Measurements from ENCODE around the gene GAD1. TPM values are rescaled to one million over a fixed set of nuclear protein-coding genes. Genes with fewer than 3 reads are reported as not detected.
A peak's percentile ranks its signal among the peaks of the same experiment; 100 is the strongest.

The GAD1 gene
- total and polyA plus RNA-seq, 2 of the 4 experiments (the other 2 are of a cell fraction): not detected

GRCh38 chr2:170823088-170823897, 6.6 kb downstream of the GAD1 start:
- Histone ChIP-seq H4K20me1 (ENCODE audit: insufficient read depth, low read length) (no peaks in the 10 kb centered on the region), H3K4me3 (ENCODE audit: insufficient read depth, low read depth, low read length) (no peak overlapping the region)

More at GRCh38 chr2:170823088-170823897, 6.6 kb downstream of the GAD1 start:
- Histone ChIP-seq H3K9me3 (ENCODE audit: control insufficient read depth, insufficient read depth, low read length) (no peaks in the 10 kb centered on the region; the same call in 1 of the 2 replicates), H3K9ac (ENCODE audit: low read depth, low read length) (no peak overlapping the region), H2BK20ac (ENCODE audit: low read depth, low read length) (no peak overlapping the region), H3K4me1 (ENCODE audit: control insufficient read depth, insufficient read depth, low read length) (no peaks in the 10 kb centered on the region), H4K91ac (ENCODE audit: insufficient read depth, low read depth, low read length) (no peak overlapping the region), H3K56ac (ENCODE audit: extremely low read depth, insufficient read depth, low read length) (no peak overlapping the region), H3K79me1 (ENCODE audit: low read depth in 1 of 2, low read length in 2 of 2) (no peaks in the 10 kb centered on the region), H2AFZ (replicated peaks; ENCODE audit: low read length, poor library complexity) (peak overlapping the region; percentile 61), H4K8ac (ENCODE audit: low read depth in 2 of 2, low read length in 2 of 2) (no peak overlapping the region), H3K23ac (ENCODE audit: low read depth, low read length) (no peak overlapping the region), H3K36me3 (ENCODE audit: control insufficient read depth, insufficient read depth, low read length) (no peaks in the 10 kb centered on the region), H3K14ac (replicated peaks; ENCODE audit: low read depth, low read length) (no peak overlapping the region), H3K27ac (ENCODE audit: insufficient read depth, low read length) (no peak overlapping the region), H3K4me2 (ENCODE audit: low read depth, low read length) (no peak overlapping the region; the same call in 1 of the 2 replicates), H2BK5ac (ENCODE audit: low read depth, low read length, poor library complexity, severe bottlenecking) (no peak overlapping the region), H3K27me3 (ENCODE audit: control insufficient read depth, insufficient read depth, low read length) (peaks cover 74% of the 10 kb centered on the region), H4K5ac (ENCODE audit: low read depth, low read length) (no peak overlapping the region), H2BK15ac (ENCODE audit: low read depth, low read length) (no peak overlapping the region), H2AK9ac (replicated peaks; ENCODE audit: low read depth, low read length, poor library complexity) (no peak overlapping the region), H2BK120ac (ENCODE audit: low read depth, low read length) (no peak overlapping the region), H3K18ac (ENCODE audit: low read depth, low read length) (no peak overlapping the region), H2AK5ac (ENCODE audit: low read depth, low read length) (no peak overlapping the region), H3K9me1 (ENCODE audit: insufficient read depth, low read length) (no peaks in the 10 kb centered on the region), H3K4ac (ENCODE audit: low read depth, low read length) (no peak overlapping the region)
- POLR2A ChIA-PET (ENCODE audit: unreplicated experiment): no interaction called here
- intact Hi-C loops (cut with micrococcal nuclease): no loop called here
- CTCF ChIA-PET: no interaction called here
- WGBS, 2 experiments (ENCODE audit: extremely low coverage in 2 of 2, insufficient read length in 1 of 2): 2% methylated on average over 17 of the region's 61 CpGs; no CpG with 5 or more reads in 1 of the 2 experiments
- ATAC-seq (ENCODE audit: low read depth) (peak; percentile 38; the same call in 1 of the 2 replicates), DNase-seq (no peak)
- BruUV-seq (replicated peaks): no TSS peak
- dilution Hi-C loops (cut with HindIII; ENCODE audit: low sequenced_read_pairs, unreplicated experiment): loop anchor here (25.0 kb wide), 1 partner anchor 411 kb away; no protein-coding TSS in a partner anchor
- in situ Hi-C loops (cut with MboI; ENCODE audit: low sequenced_read_pairs): loop anchor here (25.0 kb wide), 2 partner anchors 886 to 1386 kb away; no protein-coding TSS in a partner anchor
- TF ChIP-seq ELK1 (IDR thresholded peaks at IDR 0.05; ENCODE audit: borderline replicate concordance, low read depth, low read length) (no peak), SMC3 (IDR thresholded peaks at IDR 0.05; ENCODE audit: low read depth, low read length) (no peak)

Data from IMR-90 (cell line).